Astrocyte (in vitro differentiated cells and primary cell): ENCODE data around the gene CCDC9.

Experiments used
- EZH2 ChIP-seq: IDR thresholded peaks from 2 replicates; pipeline ENCODE4 v1.6.1; 2012; ENCODE audit warnings: mild to moderate bottlenecking, low read length, inconsistent platforms; ENCODE audit not compliant: insufficient read depth
- TF ChIP-seq, protein P1 (sequence below): IDR thresholded peaks from 2 replicates; pipeline ENCODE4 v1.5.1; 2011; ENCODE audit warnings: low read depth, mild to moderate bottlenecking, inconsistent platforms, low read length, moderate library complexity; ENCODE audit not compliant: insufficient read depth

DNA sequence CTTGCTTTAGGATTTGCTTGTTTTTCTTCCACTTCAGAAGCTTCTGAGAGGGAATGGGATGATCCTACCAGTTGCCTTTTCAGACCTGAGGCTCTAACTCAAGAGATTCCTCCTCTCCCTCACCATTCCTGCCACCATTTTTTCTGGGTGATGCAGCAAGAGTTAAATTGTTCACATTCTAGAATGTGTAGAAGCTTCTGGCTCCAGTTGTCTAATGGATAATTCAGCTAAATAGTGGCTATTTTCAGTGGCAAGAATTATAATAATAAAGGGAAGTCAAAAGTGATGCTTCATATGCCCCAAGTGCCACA, 46.2 kb upstream of the CCDC9 start:
- TF ChIP-seq, protein P1, sequence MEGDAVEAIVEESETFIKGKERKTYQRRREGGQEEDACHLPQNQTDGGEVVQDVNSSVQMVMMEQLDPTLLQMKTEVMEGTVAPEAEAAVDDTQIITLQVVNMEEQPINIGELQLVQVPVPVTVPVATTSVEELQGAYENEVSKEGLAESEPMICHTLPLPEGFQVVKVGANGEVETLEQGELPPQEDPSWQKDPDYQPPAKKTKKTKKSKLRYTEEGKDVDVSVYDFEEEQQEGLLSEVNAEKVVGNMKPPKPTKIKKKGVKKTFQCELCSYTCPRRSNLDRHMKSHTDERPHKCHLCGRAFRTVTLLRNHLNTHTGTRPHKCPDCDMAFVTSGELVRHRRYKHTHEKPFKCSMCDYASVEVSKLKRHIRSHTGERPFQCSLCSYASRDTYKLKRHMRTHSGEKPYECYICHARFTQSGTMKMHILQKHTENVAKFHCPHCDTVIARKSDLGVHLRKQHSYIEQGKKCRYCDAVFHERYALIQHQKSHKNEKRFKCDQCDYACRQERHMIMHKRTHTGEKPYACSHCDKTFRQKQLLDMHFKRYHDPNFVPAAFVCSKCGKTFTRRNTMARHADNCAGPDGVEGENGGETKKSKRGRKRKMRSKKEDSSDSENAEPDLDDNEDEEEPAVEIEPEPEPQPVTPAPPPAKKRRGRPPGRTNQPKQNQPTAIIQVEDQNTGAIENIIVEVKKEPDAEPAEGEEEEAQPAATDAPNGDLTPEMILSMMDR: no peak
- no peak for TF ChIP-seq EZH2
